A549 (cell line): ENCODE data around the gene RNU5D-1. TPM values are rescaled to one million over a fixed set of nuclear protein-coding genes. Genes with fewer than 3 reads are reported as not detected.
"Not testable (repeated sequence)": the region's sequence is repeated elsewhere in the genome, so short reads cannot be mapped to it uniquely, and the experiment has no call there.

Source experiments
- ATAC-seq, 2 experiments: fragments of 200-7000 bp in 1 of 2; fragments of >200 bp in 1 of 2; cut with Nextera tagmentation in 1 of 2; cut with Tn5 transposase in 1 of 2; 3 replicates each; pipeline versions ENCODE4 v1.8.0 to v1.9.1; 2018 to 2020; ENCODE audit warnings: mild to moderate bottlenecking in 1 of 2, moderate library complexity in 1 of 2
- CTCF ChIA-PET: fragments of 300-600 bp; sonication (Branson Sonifier 250); formaldehyde crosslinking; extraction: SDS; loops from one replicate; lab custom pipeline; 2021; ENCODE audit warnings: antibody characterized with exemption, inconsistent platforms; lab: Yijun Ruan, JAX
- POLR2A ChIA-PET: fragments of 350-600 bp; formaldehyde crosslinking; extraction: SDS; loops from one replicate; lab custom pipeline; 2021; ENCODE audit warnings: antibody characterized with exemption, inconsistent platforms; lab: Yijun Ruan, JAX
- DNase-seq, 2 experiments: peaks; one replicate each; pipeline versions ENCODE4 v3.0.0 to v3.0.0-alpha.2; 2011 to 2016; ENCODE audit warnings: low read depth in 1 of 2, low spot score in 1 of 2
- FAIRE-seq: peaks from 2 replicates; lab custom pipeline; 2011; peaks lifted over from hg19 to GRCh38; lab: Jason Lieb, UNC
- H3K27ac ChIP-seq, 2 experiments: fragments of >200 bp; sonication (Bioruptor Twin); formaldehyde crosslinking; 3 replicates each; pipeline ENCODE4 v1.5.1; 2016 to 2017
- H3K4me1 ChIP-seq: fragments of >200 bp; sonication (Bioruptor Twin); formaldehyde crosslinking; 3 replicates; pipeline ENCODE4 v1.6.1; 2016
- H3K4me2 ChIP-seq: fragments of >200 bp; sonication (Bioruptor Twin); formaldehyde crosslinking; 3 replicates; pipeline ENCODE4 v1.6.1; 2016
- H3K4me3 ChIP-seq: fragments of >200 bp; sonication (Bioruptor Twin); formaldehyde crosslinking; 3 replicates; pipeline ENCODE4 v1.5.1; 2016
- H3K9me3 ChIP-seq: fragments of >200 bp; sonication (Bioruptor Twin); formaldehyde crosslinking; 3 replicates; pipeline ENCODE4 v1.6.1; 2016
- BHLHE40 ChIP-seq: IDR thresholded peaks from 2 replicates; pipeline ENCODE4 v1.6.1; 2012; ENCODE audit warnings: low read depth, low read length, inconsistent platforms
- CBX2 ChIP-seq: fragments of 200-600 bp; sonication (generic); IDR thresholded peaks from 2 replicates; pipeline ENCODE4 v1.6.1; 2016; ENCODE audit warnings: low read depth, mild to moderate bottlenecking, borderline replicate concordance
- CBX8 ChIP-seq: fragments of 200-600 bp; sonication (generic); IDR thresholded peaks from 2 replicates; pipeline ENCODE4 v1.6.1; 2016
- CEBPB ChIP-seq, 2 experiments: fragments of >200 bp in 1 of 2; sonication (Bioruptor Twin) in 1 of 2; formaldehyde crosslinking in 1 of 2; IDR thresholded peaks; 2 replicates each; pipeline ENCODE4 v1.6.1; 2012 to 2016
- CHD2 ChIP-seq: fragments of 150-350 bp; IDR thresholded peaks from 2 replicates; pipeline ENCODE4 v1.6.1; 2014; ENCODE audit warnings: low read length; ENCODE audit not compliant: partially characterized antibody
- CHD4 ChIP-seq: fragments of 200-600 bp; sonication (generic); IDR thresholded peaks from 2 replicates; pipeline ENCODE4 v1.6.1; 2016; ENCODE audit warnings: antibody characterized with exemption, mild to moderate bottlenecking, borderline replicate concordance
- EHF ChIP-seq: fragments of 250-450 bp; sonication (Bioruptor Pico); IDR thresholded peaks from 2 replicates; pipeline ENCODE4 v1.5.0; 2020; ENCODE audit warnings: mild to moderate bottlenecking
- EHMT2 ChIP-seq: fragments of 200-600 bp; sonication (generic); IDR thresholded peaks from 2 replicates; pipeline ENCODE4 v1.6.1; 2016; ENCODE audit warnings: antibody characterized with exemption, low read depth, mild to moderate bottlenecking, moderate library complexity
- EP300 ChIP-seq, 2 experiments: fragments of >200 bp; sonication (Bioruptor Twin); formaldehyde crosslinking; IDR thresholded peaks; 2 replicates in 1 of 2; 3 replicates in 1 of 2; pipeline ENCODE4 v1.6.1; 2016 to 2017
- FOSB ChIP-seq: fragments of 250-450 bp; sonication (Bioruptor Pico); IDR thresholded peaks from 2 replicates; pipeline ENCODE4 v1.5.0; 2020; ENCODE audit warnings: mild to moderate bottlenecking, moderate library complexity
- HDAC2 ChIP-seq: fragments of 200-600 bp; sonication (generic); IDR thresholded peaks from 2 replicates; pipeline ENCODE4 v1.6.1; 2016
- HOXB5 ChIP-seq: fragments of 250-450 bp; sonication (Bioruptor Pico); IDR thresholded peaks from 2 replicates; pipeline ENCODE4 v1.5.0; 2020; ENCODE audit warnings: mild to moderate bottlenecking, moderate library complexity
- NFE2L2 ChIP-seq: fragments of 150-350 bp; conservative IDR thresholded peaks from 2 replicates; pipeline ENCODE4 v1.6.1; 2014; ENCODE audit warnings: low read length
- PHF8 ChIP-seq: fragments of 200-600 bp; sonication (generic); IDR thresholded peaks from 2 replicates; pipeline ENCODE4 v1.6.1; 2016; ENCODE audit warnings: low read depth, mild to moderate bottlenecking, antibody characterized with exemption, moderate library complexity, borderline replicate concordance
- RCOR1 ChIP-seq: fragments of 150-350 bp; IDR thresholded peaks from 2 replicates; pipeline ENCODE4 v1.6.1; 2014; ENCODE audit warnings: antibody characterized with exemption, low read length, low read depth
- SMC3 ChIP-seq: fragments of >200 bp; sonication (Bioruptor Twin); formaldehyde crosslinking; IDR thresholded peaks from 3 replicates; pipeline ENCODE4 v1.6.1; 2018; ENCODE audit warnings: inconsistent platforms
- SREBF2 ChIP-seq: fragments of 450-650 bp; IDR thresholded peaks from 2 replicates; pipeline ENCODE4 v1.6.1; 2014; ENCODE audit warnings: mild to moderate bottlenecking, moderate library complexity
- TFCP2L1 ChIP-seq: fragments of 250-450 bp; sonication (Bioruptor Pico); IDR thresholded peaks from 2 replicates; pipeline ENCODE4 v1.5.0; 2021; ENCODE audit warnings: mild to moderate bottlenecking
- ZFP36 ChIP-seq: fragments of 450-650 bp; IDR thresholded peaks from 2 replicates; pipeline ENCODE4 v1.6.1; 2014; ENCODE audit warnings: borderline replicate concordance; ENCODE audit not compliant: partially characterized antibody
- ZNF302 ChIP-seq: fragments of 250-450 bp; sonication (Bioruptor Pico); IDR thresholded peaks from 2 replicates; pipeline ENCODE4 v1.9.0; 2021; ENCODE audit warnings: inconsistent platforms, mild to moderate bottlenecking, moderate library complexity
- WGBS: methylation state at CpG from one replicate; pipeline ENCODE4 v1.1.6; 2017; ENCODE audit errors: missing lambda C conversion rate; 5-methylcytosine and 5-hydroxymethylcytosine counted together
- polyA plus RNA-seq, 4 experiments: library from polyadenylated mRNA; depleted of rRNA in 3 of 4; stranded (reverse); fragments of >200 nt; fragmentation: RNase III in 1 of 4; extraction: RNeasy Plus Mini Kit Qiagen cat#74134 plus additional on column Dnase treatment in 1 of 4; gene quantifications; 2 replicates in 3 of 4; 3 replicates in 1 of 4; pipeline ENCODE4 v1.2.3, GENCODE V29; 2011 to 2017
- TF ChIP-seq, protein P1 (sequence below): fragments of >200 bp; sonication (Bioruptor Twin); formaldehyde crosslinking; IDR thresholded peaks from 3 replicates; pipeline ENCODE4 v1.5.1; 2016
- TF ChIP-seq, protein P2 (sequence below): fragments of 450-650 bp; IDR thresholded peaks from 2 replicates; pipeline ENCODE4 v1.6.1; 2014; ENCODE audit warnings: antibody characterized with exemption
- TF ChIP-seq, protein P3 (sequence below): IDR thresholded peaks from 2 replicates; pipeline ENCODE4 v1.6.1; 2012; ENCODE audit warnings: low read depth, borderline replicate concordance

Gene RNU5D-1
- polyA plus RNA-seq, 2 of the 4 experiments (the other 2 are of a cell fraction) = not detected

DNA sequence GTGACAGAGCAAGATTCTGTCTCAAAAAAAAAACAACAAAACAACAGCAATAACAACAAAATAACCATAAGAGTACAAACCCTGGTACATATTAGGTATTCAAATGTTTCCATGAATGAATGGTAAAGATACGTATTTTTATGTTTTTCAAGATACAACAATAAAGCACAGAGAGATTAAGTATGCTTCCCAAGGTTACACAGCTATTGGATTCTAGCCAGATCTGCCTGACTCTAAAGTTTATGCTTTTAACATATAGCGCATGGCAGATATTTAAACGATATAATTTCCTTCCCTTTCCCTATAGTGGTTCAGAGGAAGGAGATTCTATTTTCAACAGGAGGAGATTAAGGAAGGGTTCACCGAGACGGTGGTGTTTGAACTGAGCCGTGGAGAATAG, 25.5 kb downstream of the RNU5D-1 start:
- no peak overlapping the region for H3K4me3 ChIP-seq
- TF ChIP-seq EHMT2 (no peak), CEBPB (IDR thresholded peaks at IDR 0.05) (no peak)
- FAIRE-seq (no peak), DNase-seq (no peak), ATAC-seq (no peak)
- POLR2A ChIA-PET = interaction anchor here (3.8 kb wide), 1 partner anchor 16 kb away, joined by 27 read pairs; no protein-coding TSS in a partner anchor
- H3K4me1 ChIP-seq = peaks cover 42% of the 10 kb centered on the region
- 93% methylated on average over 6 of the region's 6 CpGs for WGBS
- no peaks in the 10 kb centered on the region for H3K9me3 ChIP-seq
- no peak overlapping the region for H3K4me2 ChIP-seq
- CTCF ChIA-PET = interaction anchor here (2.4 to 3.6 kb wide), 2 partner anchors 10 to 53 kb away, joined by 12 read pairs; no protein-coding TSS in a partner anchor
- H3K27ac ChIP-seq = peak overlapping the region; percentile 84 to 93; a peak in 1 of 6 replicates

DNA sequence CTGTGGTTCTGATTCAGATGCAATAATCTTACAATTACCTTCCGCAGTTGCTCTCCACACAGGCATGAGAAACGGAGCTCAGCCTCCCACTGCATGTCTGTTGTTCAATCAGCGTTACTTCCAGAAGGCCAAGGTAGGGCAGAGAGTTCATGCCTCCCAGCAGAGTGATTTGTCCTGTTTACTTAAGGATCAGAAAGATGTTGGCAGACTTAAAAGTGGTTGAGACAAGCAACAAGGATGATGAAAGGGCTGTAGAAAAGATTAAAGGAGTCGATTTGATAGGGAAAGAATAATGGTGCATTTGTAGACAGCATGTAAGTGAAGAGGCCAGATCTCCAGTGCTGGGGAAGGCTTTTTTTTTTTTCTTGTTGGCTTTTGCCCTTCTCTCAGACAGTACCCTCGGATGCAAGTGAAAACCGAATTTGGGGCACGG, 29.8 kb downstream of the RNU5D-1 start:
- no peak overlapping the region for H3K4me3 ChIP-seq
- H3K9me3 ChIP-seq = no peaks in the 10 kb centered on the region
- peak in 1 of 2 experiments; percentile 41 for DNase-seq
- CTCF ChIA-PET = no interaction called here
- POLR2A ChIA-PET = interaction anchor here (1.0 kb wide), 1 partner anchor 27 kb away, joined by 3 read pairs; the partner anchor contains the start of gene TMEM53
- peak overlapping the region; percentile 40 to 74; a peak in 5 of 6 replicates for H3K27ac ChIP-seq
- 60% methylated on average over 7 of the region's 7 CpGs for WGBS
- peak overlapping the region; percentile 46 for H3K4me2 ChIP-seq
- FAIRE-seq = no peak
- ATAC-seq = peak; percentile 21 to 39; a peak in 2 of 6 replicates
- peaks cover 14% of the 10 kb centered on the region for H3K4me1 ChIP-seq
- TF ChIP-seq EP300 (IDR thresholded peaks at IDR 0.05) = no peak
- TF ChIP-seq, protein P1, sequence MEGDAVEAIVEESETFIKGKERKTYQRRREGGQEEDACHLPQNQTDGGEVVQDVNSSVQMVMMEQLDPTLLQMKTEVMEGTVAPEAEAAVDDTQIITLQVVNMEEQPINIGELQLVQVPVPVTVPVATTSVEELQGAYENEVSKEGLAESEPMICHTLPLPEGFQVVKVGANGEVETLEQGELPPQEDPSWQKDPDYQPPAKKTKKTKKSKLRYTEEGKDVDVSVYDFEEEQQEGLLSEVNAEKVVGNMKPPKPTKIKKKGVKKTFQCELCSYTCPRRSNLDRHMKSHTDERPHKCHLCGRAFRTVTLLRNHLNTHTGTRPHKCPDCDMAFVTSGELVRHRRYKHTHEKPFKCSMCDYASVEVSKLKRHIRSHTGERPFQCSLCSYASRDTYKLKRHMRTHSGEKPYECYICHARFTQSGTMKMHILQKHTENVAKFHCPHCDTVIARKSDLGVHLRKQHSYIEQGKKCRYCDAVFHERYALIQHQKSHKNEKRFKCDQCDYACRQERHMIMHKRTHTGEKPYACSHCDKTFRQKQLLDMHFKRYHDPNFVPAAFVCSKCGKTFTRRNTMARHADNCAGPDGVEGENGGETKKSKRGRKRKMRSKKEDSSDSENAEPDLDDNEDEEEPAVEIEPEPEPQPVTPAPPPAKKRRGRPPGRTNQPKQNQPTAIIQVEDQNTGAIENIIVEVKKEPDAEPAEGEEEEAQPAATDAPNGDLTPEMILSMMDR = no peak
- TF ChIP-seq RCOR1 = no peak
- TF ChIP-seq BHLHE40 = no peak

DNA sequence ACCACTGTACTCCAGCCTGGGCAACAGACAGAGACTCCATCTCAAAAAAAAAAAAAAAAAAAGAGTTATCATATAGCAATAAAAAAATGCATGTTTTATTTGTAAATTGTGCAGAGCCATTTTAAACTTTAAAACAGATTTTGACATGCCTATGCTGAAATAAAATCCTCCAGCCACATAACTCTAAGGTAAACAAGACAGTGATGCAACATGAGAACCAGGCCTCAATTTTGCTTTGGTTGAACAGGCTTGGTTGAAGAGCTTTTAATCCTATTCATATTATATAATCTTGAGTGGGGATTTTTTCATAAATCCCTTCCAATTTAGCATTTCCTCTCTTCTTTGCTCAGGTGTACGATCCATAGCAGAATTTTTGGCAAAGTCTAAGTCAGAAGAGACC, 30.4 kb downstream of the RNU5D-1 start:
- Histone ChIP-seq H3K4me3 (no peak overlapping the region), H3K4me2 (peak overlapping the region; percentile 46), H3K27ac (peak overlapping the region; percentile 40 to 74; a peak in 4 of 6 replicates), H3K4me1 (peaks cover 13% of the 10 kb centered on the region), H3K9me3 (no peaks in the 10 kb centered on the region)
- ATAC-seq (no peak), DNase-seq (no peak), FAIRE-seq (no peak)
- ChIA-PET CTCF (no interaction called here), POLR2A (interaction anchor here (1.0 kb wide), 1 partner anchor 27 kb away, joined by 3 read pairs; the partner anchor contains the start of gene TMEM53)
- no peak for TF ChIP-seq CBX8
- no peak for TF ChIP-seq SREBF2
- TF ChIP-seq, protein P2, sequence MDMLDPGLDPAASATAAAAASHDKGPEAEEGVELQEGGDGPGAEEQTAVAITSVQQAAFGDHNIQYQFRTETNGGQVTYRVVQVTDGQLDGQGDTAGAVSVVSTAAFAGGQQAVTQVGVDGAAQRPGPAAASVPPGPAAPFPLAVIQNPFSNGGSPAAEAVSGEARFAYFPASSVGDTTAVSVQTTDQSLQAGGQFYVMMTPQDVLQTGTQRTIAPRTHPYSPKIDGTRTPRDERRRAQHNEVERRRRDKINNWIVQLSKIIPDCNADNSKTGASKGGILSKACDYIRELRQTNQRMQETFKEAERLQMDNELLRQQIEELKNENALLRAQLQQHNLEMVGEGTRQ = no peak
- TF ChIP-seq CHD2 = no peak
- TF ChIP-seq CBX2 = no peak
- TF ChIP-seq, protein P1 = no peak
- TF ChIP-seq PHF8 = no peak
- TF ChIP-seq, protein P3, sequence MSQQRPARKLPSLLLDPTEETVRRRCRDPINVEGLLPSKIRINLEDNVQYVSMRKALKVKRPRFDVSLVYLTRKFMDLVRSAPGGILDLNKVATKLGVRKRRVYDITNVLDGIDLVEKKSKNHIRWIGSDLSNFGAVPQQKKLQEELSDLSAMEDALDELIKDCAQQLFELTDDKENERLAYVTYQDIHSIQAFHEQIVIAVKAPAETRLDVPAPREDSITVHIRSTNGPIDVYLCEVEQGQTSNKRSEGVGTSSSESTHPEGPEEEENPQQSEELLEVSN = no peak
- no peak for TF ChIP-seq EP300 (IDR thresholded peaks at IDR 0.05)
- TF ChIP-seq EHF = no peak
- TF ChIP-seq SMC3 = no peak
- TF ChIP-seq CHD4 = no peak
- TF ChIP-seq HDAC2 = no peak
- TF ChIP-seq HOXB5 (CRISPR knock-in tag) = no peak
- TF ChIP-seq TFCP2L1 (CRISPR knock-in tag) = no peak
- no peak for TF ChIP-seq FOSB (CRISPR knock-in tag)
- no peak for TF ChIP-seq ZFP36
- no peak for TF ChIP-seq ZNF302 (CRISPR knock-in tag)
- no peak for TF ChIP-seq NFE2L2
- 94% methylated on average over 1 of the region's 1 CpG for WGBS

DNA sequence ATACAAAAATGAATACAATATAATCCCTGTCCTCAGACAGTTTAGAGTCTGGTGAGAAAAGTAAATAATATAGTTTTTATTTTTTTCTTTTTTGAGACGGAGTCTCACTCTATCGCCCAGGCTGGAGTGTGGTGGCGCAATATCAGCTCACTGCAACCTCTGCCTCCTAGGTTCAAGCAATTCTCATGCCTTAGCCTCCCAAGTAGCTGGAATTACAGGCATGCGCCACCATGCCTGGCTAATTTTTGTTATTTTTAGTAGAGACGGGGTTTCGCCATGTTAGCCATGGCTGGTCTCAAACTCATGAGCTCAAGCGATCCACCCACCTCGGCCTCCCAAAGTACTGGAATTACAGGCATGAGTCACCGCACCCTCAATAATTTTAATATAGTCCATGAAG, 31.6 kb downstream of the RNU5D-1 start:
- H3K4me3 ChIP-seq, POLR2A ChIA-PET, H3K27ac ChIP-seq, H3K4me2 ChIP-seq, FAIRE-seq, ATAC-seq, H3K9me3 ChIP-seq, DNase-seq: not testable (repeated sequence)
- peaks cover 13% of the 10 kb centered on the region for H3K4me1 ChIP-seq
- 85% methylated on average over 9 of the region's 9 CpGs for WGBS
- CTCF ChIA-PET = interaction anchor here (2.0 kb wide), 1 partner anchor 12 kb away, joined by 7 read pairs; no protein-coding TSS in a partner anchor
